Smooth muscle cell (in vitro differentiated cells): Measurements from ENCODE around the gene CHST12. TPM values are rescaled to one million over a fixed set of nuclear protein-coding genes. Genes with fewer than 3 reads are reported as not detected.

ENCODE experiments used
- DNase-seq: peaks from one replicate; lab custom pipeline; 2025; ENCODE audit not compliant: unreplicated experiment; lab: John Stamatoyannopoulos, UW
- H2AFZ ChIP-seq: fragments of 200-600 bp; sonication (generic); 2 replicates; pipeline ENCODE4 v1.6.0; 2016; ENCODE audit warnings: antibody characterized with exemption, low read depth, mild to moderate bottlenecking
- H3F3A ChIP-seq: fragments of 200-600 bp; sonication (generic); 2 replicates; pipeline ENCODE4 v1.6.0; 2017; ENCODE audit warnings: antibody characterized with exemption, low read depth
- H3K27ac ChIP-seq: fragments of 200-600 bp; sonication (generic); 2 replicates; pipeline ENCODE4 v1.5.1; 2016; ENCODE audit warnings: low read depth, mild to moderate bottlenecking
- H3K27me3 ChIP-seq: fragments of 200-600 bp; sonication (generic); 2 replicates; pipeline ENCODE4 v1.6.1; 2016; ENCODE audit warnings: low read depth, mild to moderate bottlenecking
- H3K36me3 ChIP-seq: fragments of 200-600 bp; sonication (generic); 2 replicates; pipeline ENCODE4 v1.5.1; 2016; ENCODE audit warnings: low read depth
- H3K4me1 ChIP-seq: fragments of 200-600 bp; sonication (generic); 2 replicates; pipeline ENCODE4 v1.5.1; 2016; ENCODE audit warnings: low read depth
- H3K4me2 ChIP-seq: fragments of 200-600 bp; sonication (generic); 2 replicates; pipeline ENCODE4 v1.6.0; 2016; ENCODE audit warnings: mild to moderate bottlenecking
- H3K4me3 ChIP-seq: fragments of 200-600 bp; sonication (generic); 2 replicates; pipeline ENCODE4 v1.5.1; 2016; ENCODE audit warnings: mild to moderate bottlenecking
- H3K79me2 ChIP-seq: fragments of 200-600 bp; sonication (generic); 2 replicates; pipeline ENCODE4 v1.6.0; 2016; ENCODE audit warnings: low read depth, mild to moderate bottlenecking
- H3K9ac ChIP-seq: fragments of 200-600 bp; sonication (generic); 2 replicates; pipeline ENCODE4 v1.6.0; 2016; ENCODE audit warnings: low read depth
- H3K9me3 ChIP-seq: fragments of 200-600 bp; sonication (generic); replicated peaks from 2 replicates; pipeline ENCODE4 v1.5.1; 2016; ENCODE audit warnings: low read depth
- H4K20me1 ChIP-seq: fragments of 200-600 bp; sonication (generic); 2 replicates; pipeline ENCODE4 v1.6.0; 2016; ENCODE audit warnings: low read depth
- CTCF ChIP-seq: fragments of 200-600 bp; sonication (generic); IDR thresholded peaks from 2 replicates; pipeline ENCODE4 v1.5.1; 2017; ENCODE audit warnings: borderline replicate concordance, mild to moderate bottlenecking, antibody characterized with exemption; ENCODE audit not compliant: insufficient read depth, poor library complexity, severe bottlenecking
- WGBS: methylation state at CpG from one replicate; pipeline ENCODE4 v1.1.7; 2016; ENCODE audit warnings: low lambda C conversion rate; 5-methylcytosine and 5-hydroxymethylcytosine counted together
- polyA plus RNA-seq: library from polyadenylated mRNA; unstranded; fragments of >200 nt; fragmentation: Nextera tagmentation; extraction: Ambion mirVana; gene quantifications from 2 replicates; pipeline ENCODE4 v1.2.1, GENCODE V29; 2016
- total RNA-seq: library from RNA; depleted of rRNA; stranded (reverse); fragments of >200 nt; gene quantifications from 2 replicates; pipeline ENCODE4 v1.2.3, GENCODE V29; 2014

Gene CHST12
- total and polyA plus RNA-seq, 2 experiments from 2014 or later, result 10.1 to 19.7 TPM

- Histone ChIP-seq H3K4me2 (no peak overlapping the region), H3K79me2 (peaks cover 19% of the 10 kb centered on the region)
- WGBS, result 92% methylated on average over 21 of the region's 21 CpGs
These were observed 2.4 kb downstream of the CHST12 start for GRCh38 chr7:2405601-2406345.

GRCh38 chr7:2409745-2410414, 6.5 kb downstream of the CHST12 start:
- WGBS, result 62% methylated on average over 15 of the region's 15 CpGs
- peaks cover 17% of the 10 kb centered on the region for H3K79me2 ChIP-seq
- no peaks in the 10 kb centered on the region for H3K27me3 ChIP-seq
- peaks cover 5% of the 10 kb centered on the region for H3F3A ChIP-seq
- H3K36me3 ChIP-seq, result no peaks in the 10 kb centered on the region
- no peak overlapping the region for H3K9ac ChIP-seq
- H2AFZ ChIP-seq, result no peak overlapping the region
- no peak for TF ChIP-seq CTCF
- peaks cover 20% of the 10 kb centered on the region for H4K20me1 ChIP-seq
- no peak overlapping the region for H3K27ac ChIP-seq
- no peak overlapping the region for H3K4me3 ChIP-seq
- DNase-seq, result no peak
- no peaks in the 10 kb centered on the region for H3K4me1 ChIP-seq
- H3K9me3 ChIP-seq, result no peaks in the 10 kb centered on the region
- no peak overlapping the region for H3K4me2 ChIP-seq

More at GRCh38 chr7:2405601-2406345, 2.4 kb downstream of the CHST12 start:
- Histone ChIP-seq H3K4me1 (no peaks in the 10 kb centered on the region), H3K36me3 (no peaks in the 10 kb centered on the region), H3K4me3 (no peak overlapping the region), H2AFZ (no peak overlapping the region), H3K27me3 (no peaks in the 10 kb centered on the region), H3F3A (peaks cover 12% of the 10 kb centered on the region), H3K27ac (no peak overlapping the region), H3K9ac (no peak overlapping the region), H4K20me1 (peaks cover 21% of the 10 kb centered on the region), H3K9me3 (no peaks in the 10 kb centered on the region)
- no peak for DNase-seq
- no peak for TF ChIP-seq CTCF

- H3K4me2 ChIP-seq, result no peak overlapping the region
- no peak overlapping the region for H2AFZ ChIP-seq
- H3K4me1 ChIP-seq, result no peaks in the 10 kb centered on the region
- no peak overlapping the region for H3K27ac ChIP-seq
- H3K9me3 ChIP-seq, result no peaks in the 10 kb centered on the region
- peaks cover 5% of the 10 kb centered on the region for H3F3A ChIP-seq
- no peaks in the 10 kb centered on the region for H3K36me3 ChIP-seq
- H3K9ac ChIP-seq, result no peak overlapping the region
- peaks cover 24% of the 10 kb centered on the region for H4K20me1 ChIP-seq
- WGBS, result 96% methylated on average over 1 of the region's 1 CpG
- H3K79me2 ChIP-seq, result peaks cover 18% of the 10 kb centered on the region
- H3K4me3 ChIP-seq, result no peak overlapping the region
- no peak for DNase-seq
- H3K27me3 ChIP-seq, result no peaks in the 10 kb centered on the region
- TF ChIP-seq CTCF, result no peak
These were observed 7.6 kb downstream of the CHST12 start for GRCh38 chr7:2411049-2411448.
